ENCODE data around the gene IPO11.

The IPO11 gene

GRCh38 chr5:62626534-62626933, 214.0 kb downstream of the IPO11 start:
- H3K27me3 ChIP-seq (ENCODE audit: low read depth, low read length): no peaks in the 10 kb centered on the region
- H3K4me3 ChIP-seq (ENCODE audit: low read depth in 1 of 2, low read length in 2 of 2): no peak overlapping the region
- H3K4me1 ChIP-seq (ENCODE audit: control insufficient read depth in 1 of 2, insufficient read depth in 2 of 2, low read length in 2 of 2): no peaks in the 10 kb centered on the region
- no peak overlapping the region for H3K27ac ChIP-seq (ENCODE audit: low read length)
- peaks cover 6% of the 10 kb centered on the region in 2 donors for H3K36me3 ChIP-seq (ENCODE audit: control insufficient read depth in 1 of 2, insufficient read depth in 2 of 2, low read length in 2 of 2)
- H3K9me3 ChIP-seq (ENCODE audit: control insufficient read depth in 1 of 2, low read length in 2 of 2): no peaks in the 10 kb centered on the region

- Histone ChIP-seq H3K9me3 (ENCODE audit: control insufficient read depth in 1 of 2, low read length in 2 of 2) (no peaks in the 10 kb centered on the region), H3K4me3 (ENCODE audit: low read depth in 1 of 2, low read length in 2 of 2) (no peak overlapping the region), H3K27ac (ENCODE audit: low read length) (no peak overlapping the region), H3K27me3 (ENCODE audit: low read depth, low read length) (no peaks in the 10 kb centered on the region), H3K36me3 (ENCODE audit: control insufficient read depth in 1 of 2, insufficient read depth in 2 of 2, low read length in 2 of 2) (peaks cover 6% of the 10 kb centered on the region in 2 donors), H3K4me1 (ENCODE audit: control insufficient read depth in 1 of 2, insufficient read depth in 2 of 2, low read length in 2 of 2) (no peaks in the 10 kb centered on the region)
These were observed 214.6 kb downstream of the IPO11 start for GRCh38 chr5:62627121-62627520.

- Histone ChIP-seq H3K27ac (ENCODE audit: low read length) (no peak overlapping the region), H3K4me1 (ENCODE audit: control insufficient read depth in 1 of 2, insufficient read depth in 2 of 2, low read length in 2 of 2) (no peaks in the 10 kb centered on the region), H3K27me3 (ENCODE audit: low read depth, low read length) (no peaks in the 10 kb centered on the region), H3K9me3 (ENCODE audit: control insufficient read depth in 1 of 2, low read length in 2 of 2) (no peaks in the 10 kb centered on the region), H3K4me3 (ENCODE audit: low read depth in 1 of 2, low read length in 2 of 2) (no peak overlapping the region), H3K36me3 (ENCODE audit: control insufficient read depth in 1 of 2, insufficient read depth in 2 of 2, low read length in 2 of 2) (peaks cover 6% of the 10 kb centered on the region in 2 donors)
These were observed 215.3 kb downstream of the IPO11 start for GRCh38 chr5:62627901-62628300.

GRCh38 chr5:62631909-62632580, 219.5 kb downstream of the IPO11 start:
- H3K4me3 ChIP-seq (ENCODE audit: low read depth in 1 of 2, low read length in 2 of 2): no peak overlapping the region
- H3K27me3 ChIP-seq (ENCODE audit: low read depth, low read length): no peaks in the 10 kb centered on the region
- H3K9me3 ChIP-seq (ENCODE audit: control insufficient read depth in 1 of 2, low read length in 2 of 2): no peaks in the 10 kb centered on the region
- no peaks in the 10 kb centered on the region for H3K4me1 ChIP-seq (ENCODE audit: control insufficient read depth in 1 of 2, insufficient read depth in 2 of 2, low read length in 2 of 2)
- peaks cover 2 to 6% of the 10 kb centered on the region in 2 donors for H3K36me3 ChIP-seq (ENCODE audit: control insufficient read depth in 1 of 2, insufficient read depth in 2 of 2, low read length in 2 of 2)
- no peak overlapping the region for H3K27ac ChIP-seq (ENCODE audit: low read length)

GRCh38 chr5:62633243-62633642, 220.7 kb downstream of the IPO11 start:
- H3K4me3 ChIP-seq (ENCODE audit: low read depth in 1 of 2, low read length in 2 of 2): no peak overlapping the region
- no peaks in the 10 kb centered on the region for H3K4me1 ChIP-seq (ENCODE audit: control insufficient read depth in 1 of 2, insufficient read depth in 2 of 2, low read length in 2 of 2)
- peaks cover 0 to 1% of the 10 kb centered on the region in 2 donors for H3K36me3 ChIP-seq (ENCODE audit: control insufficient read depth in 1 of 2, insufficient read depth in 2 of 2, low read length in 2 of 2)
- no peak overlapping the region for H3K27ac ChIP-seq (ENCODE audit: low read length)
- H3K27me3 ChIP-seq (ENCODE audit: low read depth, low read length): no peaks in the 10 kb centered on the region
- H3K9me3 ChIP-seq (ENCODE audit: control insufficient read depth in 1 of 2, low read length in 2 of 2): no peaks in the 10 kb centered on the region

GRCh38 chr5:62640446-62640845, 227.9 kb downstream of the IPO11 start:
- Histone ChIP-seq H3K27ac (ENCODE audit: low read length) (no peak overlapping the region), H3K36me3 (ENCODE audit: control insufficient read depth in 1 of 2, insufficient read depth in 2 of 2, low read length in 2 of 2) (no peaks in the 10 kb centered on the region), H3K4me3 (ENCODE audit: low read depth in 1 of 2, low read length in 2 of 2) (no peak overlapping the region), H3K27me3 (ENCODE audit: low read depth, low read length) (no peaks in the 10 kb centered on the region), H3K4me1 (ENCODE audit: control insufficient read depth in 1 of 2, insufficient read depth in 2 of 2, low read length in 2 of 2) (no peaks in the 10 kb centered on the region), H3K9me3 (ENCODE audit: control insufficient read depth in 1 of 2, low read length in 2 of 2) (no peaks in the 10 kb centered on the region)

GRCh38 chr5:62642468-62642867, 229.9 kb downstream of the IPO11 start:
- no peak overlapping the region for H3K4me3 ChIP-seq (ENCODE audit: low read depth in 1 of 2, low read length in 2 of 2)
- no peaks in the 10 kb centered on the region for H3K4me1 ChIP-seq (ENCODE audit: control insufficient read depth in 1 of 2, insufficient read depth in 2 of 2, low read length in 2 of 2)
- no peak overlapping the region for H3K27ac ChIP-seq (ENCODE audit: low read length)
- no peaks in the 10 kb centered on the region for H3K27me3 ChIP-seq (ENCODE audit: low read depth, low read length)
- H3K9me3 ChIP-seq (ENCODE audit: control insufficient read depth in 1 of 2, low read length in 2 of 2): no peaks in the 10 kb centered on the region
- H3K36me3 ChIP-seq (ENCODE audit: control insufficient read depth in 1 of 2, insufficient read depth in 2 of 2, low read length in 2 of 2): no peaks in the 10 kb centered on the region

GRCh38 chr5:62643556-62644451, 231.2 kb downstream of the IPO11 start:
- no peak overlapping the region for H3K27ac ChIP-seq (ENCODE audit: low read length)
- H3K4me1 ChIP-seq (ENCODE audit: control insufficient read depth in 1 of 2, insufficient read depth in 2 of 2, low read length in 2 of 2): no peaks in the 10 kb centered on the region
- no peaks in the 10 kb centered on the region for H3K27me3 ChIP-seq (ENCODE audit: low read depth, low read length)
- no peak overlapping the region for H3K4me3 ChIP-seq (ENCODE audit: low read depth in 1 of 2, low read length in 2 of 2)
- H3K9me3 ChIP-seq (ENCODE audit: control insufficient read depth in 1 of 2, low read length in 2 of 2): no peaks in the 10 kb centered on the region
- no peaks in the 10 kb centered on the region for H3K36me3 ChIP-seq (ENCODE audit: control insufficient read depth in 1 of 2, insufficient read depth in 2 of 2, low read length in 2 of 2)

- H3K27ac ChIP-seq (ENCODE audit: low read length): no peak overlapping the region
- H3K27me3 ChIP-seq (ENCODE audit: low read depth, low read length): no peaks in the 10 kb centered on the region
- H3K36me3 ChIP-seq (ENCODE audit: control insufficient read depth in 1 of 2, insufficient read depth in 2 of 2, low read length in 2 of 2): no peaks in the 10 kb centered on the region
- no peaks in the 10 kb centered on the region for H3K9me3 ChIP-seq (ENCODE audit: control insufficient read depth in 1 of 2, low read length in 2 of 2)
- no peaks in the 10 kb centered on the region for H3K4me1 ChIP-seq (ENCODE audit: control insufficient read depth in 1 of 2, insufficient read depth in 2 of 2, low read length in 2 of 2)
- H3K4me3 ChIP-seq (ENCODE audit: low read depth in 1 of 2, low read length in 2 of 2): no peak overlapping the region
These were observed 232.7 kb downstream of the IPO11 start for GRCh38 chr5:62645223-62645622.

- Histone ChIP-seq H3K4me3 (ENCODE audit: low read depth in 1 of 2, low read length in 2 of 2) (no peak overlapping the region), H3K27me3 (ENCODE audit: low read depth, low read length) (no peaks in the 10 kb centered on the region), H3K9me3 (ENCODE audit: control insufficient read depth in 1 of 2, low read length in 2 of 2) (no peaks in the 10 kb centered on the region), H3K27ac (ENCODE audit: low read length) (no peak overlapping the region), H3K4me1 (ENCODE audit: control insufficient read depth in 1 of 2, insufficient read depth in 2 of 2, low read length in 2 of 2) (no peaks in the 10 kb centered on the region), H3K36me3 (ENCODE audit: control insufficient read depth in 1 of 2, insufficient read depth in 2 of 2, low read length in 2 of 2) (no peaks in the 10 kb centered on the region)
These were observed 234.7 kb downstream of the IPO11 start for GRCh38 chr5:62647241-62647640.

GRCh38 chr5:62649025-62649424, 236.5 kb downstream of the IPO11 start:
- Histone ChIP-seq H3K27me3 (ENCODE audit: low read depth, low read length) (no peaks in the 10 kb centered on the region), H3K4me3 (ENCODE audit: low read depth in 1 of 2, low read length in 2 of 2) (no peak overlapping the region), H3K9me3 (ENCODE audit: control insufficient read depth in 1 of 2, low read length in 2 of 2) (no peaks in the 10 kb centered on the region), H3K4me1 (ENCODE audit: control insufficient read depth in 1 of 2, insufficient read depth in 2 of 2, low read length in 2 of 2) (no peaks in the 10 kb centered on the region), H3K27ac (ENCODE audit: low read length) (no peak overlapping the region), H3K36me3 (ENCODE audit: control insufficient read depth in 1 of 2, insufficient read depth in 2 of 2, low read length in 2 of 2) (no peaks in the 10 kb centered on the region)
